Right hindlimb (tissue), 1 donor: ENCODE measurements around the gene EEFSEC.

Experiments used
- DNase-seq: peaks from one replicate; pipeline ENCODE4 v3.0.0-alpha.2; 2018

Gene EEFSEC

DNA sequence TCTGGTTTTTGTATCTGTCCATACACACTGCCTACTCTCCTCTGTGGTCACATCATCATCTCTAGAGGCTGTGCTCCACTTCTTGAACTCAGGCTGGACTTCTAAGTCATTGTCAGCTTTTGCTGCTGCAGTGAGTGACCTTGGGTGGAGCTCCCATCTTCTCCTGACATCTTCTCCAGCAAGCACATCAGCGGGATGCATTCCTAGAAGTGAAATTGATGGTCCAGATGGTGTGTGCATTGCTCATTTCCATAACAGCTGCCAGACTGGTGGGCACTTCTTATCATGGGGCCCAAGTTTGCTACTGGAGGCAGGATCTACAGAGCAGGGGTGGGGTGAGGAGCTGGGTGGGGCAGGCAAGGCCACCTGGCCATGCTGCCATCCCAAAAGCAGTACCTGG, 203.5 kb downstream of the EEFSEC start:
- DNase-seq = no peak

DNA sequence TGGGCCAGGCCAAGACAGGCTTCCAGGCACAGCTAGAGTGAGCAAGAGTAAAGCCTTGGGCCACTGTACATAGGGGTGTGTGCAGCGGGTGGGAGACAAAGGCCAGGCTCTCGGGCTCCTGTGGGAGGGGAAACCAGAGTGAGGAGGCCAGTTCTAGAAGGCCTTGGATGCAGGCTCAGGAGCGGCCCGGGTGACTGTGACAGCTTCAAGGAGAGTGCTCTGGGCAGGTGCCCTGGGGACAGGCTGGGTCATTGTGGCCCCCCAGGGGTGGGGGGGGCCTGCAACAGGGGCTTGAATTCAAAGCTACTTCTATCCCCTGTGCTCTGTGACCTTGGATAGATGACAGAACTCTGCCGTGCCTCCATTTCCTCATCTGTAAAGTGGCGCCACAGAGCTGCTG, 204.3 kb downstream of the EEFSEC start:
- no peak for DNase-seq

DNA sequence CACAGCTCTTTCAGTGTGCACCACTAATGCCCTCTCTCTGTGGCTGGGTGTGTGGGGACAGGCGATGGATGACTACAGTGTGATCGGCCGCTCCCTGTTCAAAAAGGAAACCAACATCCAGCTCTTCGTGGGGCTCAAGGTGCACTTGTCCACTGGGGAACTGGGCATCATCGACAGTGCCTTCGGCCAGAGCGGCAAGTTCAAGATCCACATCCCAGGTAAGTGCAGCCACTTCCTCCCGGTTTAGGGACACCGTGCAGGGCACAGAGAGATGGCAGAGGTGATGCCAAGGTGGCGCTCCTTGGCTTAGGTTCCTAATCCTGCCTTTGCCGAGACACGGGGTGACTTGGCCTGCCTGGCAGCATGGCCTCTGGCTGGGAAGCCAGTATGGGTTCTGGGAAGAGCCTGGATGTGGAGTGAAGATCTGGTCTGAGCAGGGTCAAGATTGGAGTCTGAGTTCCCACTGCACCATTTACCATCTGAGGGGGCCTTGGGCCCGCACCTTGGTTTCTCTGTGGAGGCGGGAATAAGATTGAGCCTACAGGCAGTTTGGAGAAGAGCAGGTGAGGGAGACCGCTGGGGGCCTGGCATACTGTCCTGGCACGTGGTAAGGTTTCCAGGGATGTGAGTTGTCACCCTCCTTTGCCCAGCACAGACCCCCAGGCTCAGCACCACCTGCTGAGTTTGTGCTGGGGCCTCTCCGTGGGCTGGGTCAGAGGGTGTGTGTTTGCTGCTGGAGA, 205.0 kb downstream of the EEFSEC start:
- DNase-seq = no peak

DNA sequence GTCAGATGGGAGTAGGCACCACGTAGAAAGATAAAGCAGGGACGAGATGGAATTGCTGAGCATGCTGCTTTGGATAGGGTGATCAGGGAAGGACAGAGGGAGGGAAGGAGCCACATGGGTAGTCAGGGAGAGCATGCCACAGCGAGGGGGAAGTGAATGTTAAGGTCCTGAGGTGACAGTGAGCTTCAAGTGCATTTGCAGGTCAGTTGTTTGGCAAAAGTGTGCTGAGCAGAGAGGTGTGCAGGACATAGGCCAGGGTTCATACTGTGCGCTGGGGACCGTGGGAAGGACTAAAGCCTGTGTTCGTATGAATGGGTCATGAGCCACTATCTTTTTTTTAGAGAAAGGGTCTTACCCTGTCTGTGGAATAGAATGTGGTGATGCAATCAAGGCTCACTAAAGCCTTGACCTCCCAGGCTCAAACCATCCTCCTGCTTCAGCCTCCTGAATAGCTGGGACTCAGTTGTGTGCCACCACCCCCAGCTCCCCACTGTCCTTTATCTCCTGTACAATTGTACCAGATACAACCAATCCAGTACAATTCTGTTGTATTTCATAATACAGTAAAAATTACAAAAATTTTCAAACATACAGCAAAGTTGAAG, 205.9 kb downstream of the EEFSEC start:
- DNase-seq = no peak

DNA sequence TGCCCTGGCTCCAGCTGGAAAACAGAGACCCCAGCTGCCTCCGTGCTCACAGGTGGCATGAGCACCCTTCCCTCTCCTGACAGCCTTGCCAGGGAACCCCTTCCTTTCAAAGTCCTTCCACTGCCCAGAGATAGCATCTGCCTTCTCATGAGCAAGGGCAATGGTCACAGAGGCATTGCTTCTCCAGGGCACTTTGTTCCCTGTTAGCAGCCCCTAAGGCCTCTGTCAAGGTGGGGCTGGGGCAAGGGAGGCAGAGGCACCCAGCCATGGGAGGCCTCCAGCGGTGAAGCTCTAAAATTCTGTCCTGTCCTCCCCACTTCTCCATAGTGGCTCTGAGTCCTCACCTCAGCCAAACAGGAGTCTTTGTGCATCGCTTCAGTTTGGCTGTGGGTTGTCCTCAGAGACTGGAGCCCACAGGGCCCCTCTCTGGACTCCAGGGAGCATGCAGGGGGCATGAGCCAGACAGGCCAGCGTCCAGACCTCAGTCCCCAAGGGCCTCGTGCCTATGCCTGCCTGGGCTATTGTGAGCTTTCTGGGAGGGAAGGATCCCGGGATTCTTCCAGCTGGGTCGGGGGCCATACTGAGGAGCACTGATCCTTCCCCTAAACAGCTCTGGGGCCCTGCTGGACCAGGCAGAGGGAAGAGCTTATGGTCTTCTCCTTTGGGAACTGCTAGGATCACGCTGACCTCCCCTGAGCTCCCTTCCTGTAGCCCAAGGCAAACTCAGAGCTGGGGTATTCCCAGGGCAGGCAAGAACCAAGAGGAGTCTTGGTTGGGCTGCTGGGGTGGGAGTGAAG, 206.8 kb downstream of the EEFSEC start:
- no peak for DNase-seq

DNA sequence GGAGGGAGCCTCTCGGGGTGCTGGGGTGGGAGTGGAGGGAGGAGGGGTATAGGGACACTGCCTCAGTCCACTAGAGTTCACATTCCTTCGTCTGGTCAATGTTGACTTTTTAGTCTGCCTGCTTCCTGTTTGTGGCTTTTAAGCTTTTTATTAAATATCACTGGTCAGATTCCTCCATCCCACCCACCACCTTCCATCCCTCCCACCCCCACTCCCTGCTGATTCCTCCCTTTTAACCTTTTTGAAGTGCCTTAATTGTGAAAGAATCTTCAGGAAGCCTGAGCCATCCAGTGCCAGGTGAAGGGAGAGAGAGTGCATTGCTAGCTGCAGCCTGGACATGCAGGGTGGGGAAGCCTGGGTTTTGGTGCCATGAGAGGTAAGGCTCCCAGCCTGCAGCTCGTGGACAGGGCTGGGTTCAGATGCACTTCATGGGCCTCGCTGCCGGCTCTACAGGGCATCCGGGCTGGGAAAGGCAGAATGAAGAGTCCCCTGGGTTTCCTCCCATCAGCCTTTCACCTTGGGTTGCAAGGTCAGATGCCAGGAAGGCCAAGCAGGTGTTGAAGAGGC, 207.5 kb downstream of the EEFSEC start:
- DNase-seq = no peak

DNA sequence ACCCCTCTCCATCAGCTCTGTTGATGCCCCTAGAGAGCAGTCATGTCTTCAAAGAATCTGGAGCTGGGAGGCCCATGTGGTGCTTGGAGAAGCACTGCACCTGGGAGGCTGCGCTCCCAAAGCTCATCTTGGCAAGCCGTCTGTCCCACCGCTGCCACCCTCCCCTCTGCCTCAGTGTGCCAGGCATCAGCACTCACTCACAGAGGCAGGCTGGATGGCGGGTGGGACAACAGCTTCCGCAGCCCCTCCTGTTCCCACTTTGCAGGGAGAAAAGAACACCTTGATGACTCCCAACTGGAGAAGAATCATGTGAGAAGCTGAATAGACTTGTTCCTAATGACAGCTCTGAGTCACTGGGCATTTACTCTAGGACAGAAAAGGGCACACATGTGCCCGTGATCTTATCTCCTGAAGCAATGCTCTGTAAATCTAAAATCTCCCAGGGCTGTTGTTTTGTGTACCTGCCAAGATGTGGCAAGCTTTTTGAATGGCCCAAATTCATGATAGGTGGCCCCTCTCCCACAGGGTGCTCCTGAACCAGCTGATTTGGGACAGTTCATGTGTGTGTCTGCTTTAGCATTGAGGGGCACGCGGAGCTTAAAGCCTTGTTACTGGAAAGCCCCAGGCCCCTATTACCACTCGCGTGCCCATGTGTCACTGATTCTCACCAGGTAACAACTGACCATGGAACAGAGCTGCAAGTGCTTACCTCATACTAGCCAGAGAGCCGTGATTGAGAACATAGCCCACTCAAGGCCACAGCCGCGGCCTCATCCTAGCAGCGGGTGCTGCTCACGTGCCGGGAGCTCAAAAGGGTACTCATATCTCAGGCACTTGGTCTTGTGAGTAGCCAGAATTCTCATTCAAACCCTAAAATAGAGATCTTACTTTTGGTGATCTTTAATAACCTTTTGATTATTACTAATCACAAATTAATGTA, 209.0 kb downstream of the EEFSEC start:
- no peak for DNase-seq

DNA sequence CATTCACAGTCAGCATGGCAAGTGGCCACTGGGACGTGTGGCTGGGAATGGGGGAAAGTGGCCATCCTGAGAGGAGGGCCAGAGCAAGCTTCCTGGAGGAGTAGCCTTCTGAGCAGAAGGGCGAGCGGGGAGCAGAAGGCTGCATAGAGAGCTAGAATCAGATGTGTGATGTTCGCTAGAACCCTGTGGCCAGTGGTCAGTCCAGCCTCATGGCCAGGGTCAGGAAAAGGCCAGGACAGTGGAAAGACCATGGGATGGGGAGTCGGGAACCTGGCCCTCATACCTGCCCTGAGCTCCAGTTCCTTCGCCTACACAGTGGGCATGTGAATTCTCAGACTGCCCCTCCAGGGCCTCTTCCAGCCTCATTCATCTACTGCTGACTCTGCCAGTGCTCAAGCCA, 211.0 kb downstream of the EEFSEC start:
- DNase-seq = no peak

DNA sequence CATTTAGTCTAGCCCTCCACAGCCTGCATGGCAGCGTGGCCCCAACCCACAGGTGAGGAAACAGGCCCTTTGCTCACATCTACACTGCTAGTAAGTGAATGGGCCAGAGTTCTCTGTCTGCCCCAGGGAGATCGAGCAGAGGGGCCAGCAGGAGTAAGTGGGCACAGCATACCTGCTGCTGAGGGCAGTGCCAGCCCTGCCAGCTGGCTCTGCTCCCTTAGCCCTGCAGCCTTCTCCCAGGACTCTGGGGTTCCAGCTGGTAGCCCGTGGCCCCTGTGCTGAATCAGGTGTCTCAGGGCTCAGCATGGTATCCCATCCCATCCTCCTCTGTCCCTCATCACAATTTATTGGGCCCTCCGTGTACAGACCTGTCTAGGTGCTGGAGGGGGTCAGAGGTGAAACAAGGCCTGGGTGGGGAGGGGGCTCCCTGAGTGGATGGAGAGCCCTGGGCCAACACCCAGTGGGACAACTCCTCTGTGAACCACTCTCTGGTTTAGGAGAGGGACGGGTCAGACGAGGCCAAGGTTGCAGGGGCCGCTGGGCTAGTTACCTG, 211.6 kb downstream of the EEFSEC start:
- no peak for DNase-seq

DNA sequence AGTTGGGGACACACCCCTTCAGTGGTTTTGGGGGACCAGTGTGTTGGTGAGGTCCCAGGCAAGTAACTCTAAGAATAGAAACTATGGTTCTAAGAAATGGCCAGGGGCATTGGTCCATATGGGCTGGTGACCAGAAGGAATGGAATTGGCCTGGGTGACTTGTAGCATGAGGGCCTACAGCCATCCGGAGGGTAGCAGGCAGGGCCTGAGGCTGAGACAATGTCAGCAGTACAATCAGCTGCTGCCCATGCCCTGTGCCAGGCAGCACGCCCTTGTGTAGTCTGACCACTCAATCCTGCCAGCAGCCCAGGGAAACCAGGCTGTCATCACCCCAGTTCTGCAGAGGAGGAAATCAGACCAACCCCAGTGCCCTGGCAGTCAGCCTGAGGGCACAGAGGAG, 212.9 kb downstream of the EEFSEC start:
- DNase-seq = no peak

DNA sequence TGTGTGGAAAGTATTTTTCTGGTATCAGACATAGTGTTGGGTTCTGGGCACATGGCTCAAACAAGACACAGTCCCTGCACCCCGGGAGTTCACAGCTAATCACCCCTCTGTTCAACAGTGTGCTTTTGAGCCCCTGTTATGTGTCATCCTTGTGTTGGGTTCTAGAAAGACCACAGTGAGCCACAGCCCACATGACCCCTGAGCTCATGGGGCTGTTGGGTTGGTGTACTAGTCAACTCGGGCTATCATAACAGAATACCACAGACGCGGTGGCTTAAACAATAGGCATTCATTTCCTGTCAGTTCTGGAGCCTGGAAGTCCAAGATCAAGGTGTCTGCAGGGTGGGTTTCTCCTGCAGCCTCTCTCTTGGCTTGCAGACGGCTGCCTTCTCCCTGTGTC, 213.4 kb downstream of the EEFSEC start:
- DNase-seq = no peak

DNA sequence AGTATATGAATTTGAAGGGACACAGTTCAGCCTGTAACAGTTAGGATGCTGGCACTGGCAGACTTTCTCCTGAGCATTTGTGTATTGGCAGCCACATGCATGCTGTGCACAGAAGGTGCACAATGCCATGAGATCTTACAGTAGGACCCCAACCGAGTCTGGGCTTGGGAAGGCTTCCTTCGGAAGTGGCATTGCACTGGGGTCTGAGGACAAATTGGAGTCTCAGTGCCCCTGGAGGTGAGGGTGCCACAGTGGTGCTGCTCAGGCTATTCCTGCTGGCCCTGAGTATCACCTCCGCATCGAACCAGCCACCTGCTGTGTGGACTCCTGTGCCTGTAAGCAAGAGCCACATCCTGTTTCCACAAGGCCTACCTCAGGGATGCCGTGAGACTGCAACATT, 213.9 kb downstream of the EEFSEC start:
- DNase-seq = no peak

DNA sequence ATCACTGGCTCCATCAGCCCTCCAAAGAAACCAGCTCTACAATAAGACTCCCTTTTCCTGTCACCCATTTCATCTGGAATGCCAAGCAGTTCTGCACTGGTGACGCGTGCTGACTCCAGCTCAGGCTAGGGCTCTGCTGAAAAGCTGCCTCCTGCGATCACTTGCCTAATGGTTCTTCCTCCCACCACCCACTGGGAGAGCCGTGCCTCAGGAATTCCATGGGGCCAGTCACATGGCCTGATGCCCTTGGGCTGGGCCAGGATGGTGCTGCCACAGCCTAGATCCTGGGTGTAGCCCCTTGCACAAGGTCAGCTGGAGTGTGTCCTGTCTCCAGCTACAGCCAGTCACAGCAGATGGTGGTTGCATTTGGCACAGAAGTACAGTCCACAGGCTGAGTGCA, 214.5 kb downstream of the EEFSEC start:
- DNase-seq = no peak

DNA sequence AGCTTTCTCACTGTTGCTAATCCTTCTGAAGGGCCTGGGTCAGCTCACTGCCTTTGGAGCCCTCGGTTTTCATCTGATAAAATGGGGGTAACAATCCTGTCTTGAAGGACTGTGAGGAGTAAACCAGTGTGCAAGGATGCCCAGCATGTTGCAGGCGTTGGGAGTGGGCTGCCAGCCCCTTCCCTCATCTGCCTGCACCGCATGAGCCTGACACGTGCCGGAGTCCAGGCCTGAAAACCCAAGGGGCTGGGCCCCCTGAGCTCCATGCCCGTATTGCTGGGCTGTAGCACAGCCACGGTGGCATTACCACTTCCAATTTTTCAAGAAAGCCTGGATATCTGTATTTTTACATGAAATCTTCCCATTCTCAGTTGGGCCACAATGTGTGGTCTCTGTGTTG, 215.3 kb downstream of the EEFSEC start:
- DNase-seq = no peak

DNA sequence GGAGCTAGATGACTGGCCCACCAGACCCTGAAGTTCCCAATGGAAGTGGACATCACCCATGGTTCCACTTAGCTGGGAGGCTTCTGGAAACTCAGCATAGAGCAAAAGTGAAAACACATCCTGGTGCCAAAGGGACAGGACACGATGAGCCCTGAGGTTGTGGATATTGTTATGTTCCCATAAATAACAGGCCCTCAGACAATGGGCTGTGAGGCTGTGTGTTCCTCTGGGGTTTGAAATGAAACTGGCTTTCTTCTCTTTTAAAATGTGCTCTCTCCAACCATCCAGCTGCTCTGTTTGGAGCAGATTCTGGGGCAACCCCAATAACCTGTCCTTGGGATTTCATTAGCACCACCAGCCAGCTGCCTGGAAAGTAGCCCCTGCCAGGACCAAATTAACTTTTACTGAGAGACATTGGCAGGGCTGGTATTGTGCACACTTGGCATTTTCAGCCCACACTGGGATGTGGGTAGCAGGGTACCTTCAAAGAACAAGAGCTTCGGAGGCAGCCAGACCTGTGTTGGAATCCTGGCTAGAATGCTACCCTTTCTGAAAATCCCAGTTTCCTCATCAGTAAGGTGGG, 215.9 kb downstream of the EEFSEC start:
- no peak for DNase-seq

DNA sequence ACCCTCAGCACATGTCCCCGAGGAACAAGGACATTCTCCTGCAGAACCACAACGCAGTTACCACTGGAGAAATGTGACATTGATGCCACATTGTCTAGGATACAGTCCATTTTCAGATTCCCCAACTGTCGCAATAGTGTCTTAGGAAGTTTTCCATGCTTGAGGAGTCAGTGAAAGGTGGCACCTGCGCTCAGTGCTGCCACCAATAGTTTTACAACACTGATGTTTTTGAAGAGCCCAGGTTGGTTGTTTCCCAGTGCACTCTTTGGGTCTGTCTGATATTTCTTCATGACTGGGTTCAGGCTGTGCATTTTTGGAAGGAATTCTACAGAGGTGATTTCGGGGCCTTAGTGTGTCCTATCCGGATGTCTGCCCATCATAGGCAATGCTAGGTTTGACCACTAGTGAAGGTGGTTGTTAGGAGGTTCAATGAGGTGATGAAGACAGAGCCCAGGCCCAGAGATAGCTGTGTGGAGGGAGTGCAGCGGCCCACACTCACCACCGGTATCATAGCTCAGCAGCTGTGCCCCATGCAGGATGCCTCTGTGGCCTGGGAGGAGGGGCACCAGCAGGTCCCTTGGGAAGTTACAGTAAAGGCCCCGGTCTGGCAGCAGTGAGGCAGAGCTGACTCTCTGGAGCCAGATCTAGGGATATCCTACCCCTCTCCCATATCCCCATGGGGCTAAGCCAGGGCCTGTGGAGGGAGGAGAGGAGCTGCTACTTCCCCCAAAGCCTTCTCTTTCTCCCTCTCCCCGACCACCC, 216.8 kb downstream of the EEFSEC start:
- DNase-seq = no peak

DNA sequence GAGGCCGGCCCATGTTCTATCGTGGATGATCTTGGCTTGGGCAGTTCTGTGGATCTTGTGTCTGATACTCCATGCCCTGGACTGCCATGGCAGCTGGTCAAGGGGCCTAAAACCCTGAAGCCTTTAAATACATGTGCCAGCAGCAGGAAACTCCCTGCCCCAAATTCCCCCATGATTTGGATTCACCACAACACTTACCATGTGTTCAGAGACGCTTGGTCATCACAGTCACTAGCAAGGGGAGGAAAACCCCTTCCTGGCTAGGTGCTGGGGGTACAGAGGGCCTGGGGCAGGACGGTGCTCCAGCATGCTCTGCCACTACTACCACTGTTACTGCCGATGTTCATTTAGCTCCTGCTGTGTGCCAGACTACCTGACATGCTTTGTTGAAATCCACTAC, 219.0 kb downstream of the EEFSEC start:
- DNase-seq = no peak

DNA sequence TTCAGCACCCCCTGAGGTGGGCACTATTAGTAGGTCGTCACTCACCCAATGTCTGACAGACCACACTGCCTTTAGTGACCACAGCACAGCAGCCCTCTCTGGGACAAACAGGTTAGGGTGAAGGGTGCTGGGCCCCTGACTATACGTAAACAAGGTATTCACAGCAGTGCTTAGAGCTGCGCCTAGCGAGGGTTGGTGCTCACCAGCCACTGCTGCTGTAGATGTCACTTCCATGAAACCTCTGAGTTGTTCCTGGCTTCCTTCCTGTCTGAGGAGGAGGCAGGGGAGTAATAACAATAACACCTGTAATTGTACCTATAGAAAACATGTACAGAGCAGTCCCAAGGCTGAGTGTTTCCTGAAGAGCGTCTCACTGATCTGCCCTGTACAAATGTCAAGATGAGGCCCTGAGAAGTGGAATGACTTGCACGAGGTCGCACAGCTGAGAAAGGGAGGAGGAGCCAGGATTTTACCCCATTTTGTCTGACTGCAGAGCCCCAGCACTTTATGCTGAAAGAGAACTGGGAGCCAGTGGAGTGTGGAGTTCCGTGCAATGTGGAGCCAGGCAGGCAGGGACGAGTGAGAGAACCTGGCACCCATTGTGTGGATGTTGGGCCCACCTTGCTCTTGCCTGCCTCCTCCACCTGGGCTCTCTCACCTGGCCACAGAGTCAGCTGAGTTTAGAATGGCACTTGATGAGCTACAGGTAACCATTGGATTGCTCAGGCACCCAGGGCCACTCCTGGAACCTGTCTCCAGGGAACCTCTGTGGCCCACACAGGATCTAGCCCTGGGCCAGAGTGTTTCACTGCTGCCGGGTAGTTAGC, 219.6 kb downstream of the EEFSEC start:
- DNase-seq = no peak

DNA sequence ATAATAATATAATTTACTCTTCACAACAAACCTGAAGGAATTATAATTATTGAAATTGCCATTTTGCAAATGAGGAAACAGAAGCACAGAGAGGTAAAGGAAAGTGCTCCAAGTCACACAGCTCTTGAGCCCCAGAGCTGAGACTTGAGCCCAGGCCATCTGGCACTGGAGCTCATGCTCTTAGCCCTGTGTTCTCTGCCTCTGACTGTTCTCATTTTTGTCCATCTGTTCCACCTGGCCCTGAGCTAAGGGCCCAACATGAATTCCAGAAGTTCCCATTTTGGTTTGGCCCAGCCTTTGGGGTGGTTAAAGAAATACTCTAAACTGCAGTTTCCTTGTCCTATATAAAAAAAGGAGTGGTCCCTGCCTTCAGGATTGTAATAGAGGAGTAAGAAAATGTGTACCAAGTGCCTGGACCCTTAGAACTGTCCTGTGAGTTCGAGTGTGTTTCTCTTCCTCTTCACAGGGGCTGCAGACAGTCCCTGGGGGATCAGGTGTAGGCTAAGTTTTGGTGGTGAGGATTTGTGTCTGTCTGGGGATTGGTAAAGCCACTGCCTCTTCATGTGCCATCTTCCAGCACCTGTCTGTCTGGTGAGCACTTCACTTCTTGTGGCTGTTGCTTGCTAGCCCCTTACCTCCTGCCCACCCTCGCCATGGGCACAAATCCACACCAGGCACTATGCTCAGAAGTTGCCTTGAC, 221.6 kb downstream of the EEFSEC start:
- no peak for DNase-seq

DNA sequence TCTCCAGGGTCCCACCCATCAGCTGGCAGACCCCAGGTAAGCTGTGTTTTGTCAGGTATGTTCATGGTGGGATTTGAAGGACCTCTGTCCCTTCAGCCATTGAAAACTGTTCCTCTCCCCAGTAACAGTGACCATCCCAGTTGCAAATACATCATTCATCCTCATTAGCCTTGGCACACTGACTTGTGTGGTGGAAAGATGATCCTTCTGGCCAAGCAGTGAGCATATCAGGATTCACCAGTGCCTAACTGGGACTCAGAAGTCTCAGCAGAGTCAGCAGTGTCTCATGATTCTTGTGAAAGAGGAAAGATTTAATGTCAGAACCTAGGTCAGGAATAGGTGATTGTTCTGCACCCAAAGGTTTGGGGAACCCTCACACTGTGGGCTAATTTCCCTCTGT, 223.2 kb downstream of the EEFSEC start:
- DNase-seq = no peak
